Activated T-cell treated with anti-CD3 and anti-CD28 coated beads, Interleukin-2, amount 50 U/mL, for 1 hour (primary cell): ENCODE data around the gene UBE2C.

Source experiments
- DNase-seq: peaks from one replicate; pipeline ENCODE4 v3.0.0-alpha.2; 2020

The UBE2C gene

DNA sequence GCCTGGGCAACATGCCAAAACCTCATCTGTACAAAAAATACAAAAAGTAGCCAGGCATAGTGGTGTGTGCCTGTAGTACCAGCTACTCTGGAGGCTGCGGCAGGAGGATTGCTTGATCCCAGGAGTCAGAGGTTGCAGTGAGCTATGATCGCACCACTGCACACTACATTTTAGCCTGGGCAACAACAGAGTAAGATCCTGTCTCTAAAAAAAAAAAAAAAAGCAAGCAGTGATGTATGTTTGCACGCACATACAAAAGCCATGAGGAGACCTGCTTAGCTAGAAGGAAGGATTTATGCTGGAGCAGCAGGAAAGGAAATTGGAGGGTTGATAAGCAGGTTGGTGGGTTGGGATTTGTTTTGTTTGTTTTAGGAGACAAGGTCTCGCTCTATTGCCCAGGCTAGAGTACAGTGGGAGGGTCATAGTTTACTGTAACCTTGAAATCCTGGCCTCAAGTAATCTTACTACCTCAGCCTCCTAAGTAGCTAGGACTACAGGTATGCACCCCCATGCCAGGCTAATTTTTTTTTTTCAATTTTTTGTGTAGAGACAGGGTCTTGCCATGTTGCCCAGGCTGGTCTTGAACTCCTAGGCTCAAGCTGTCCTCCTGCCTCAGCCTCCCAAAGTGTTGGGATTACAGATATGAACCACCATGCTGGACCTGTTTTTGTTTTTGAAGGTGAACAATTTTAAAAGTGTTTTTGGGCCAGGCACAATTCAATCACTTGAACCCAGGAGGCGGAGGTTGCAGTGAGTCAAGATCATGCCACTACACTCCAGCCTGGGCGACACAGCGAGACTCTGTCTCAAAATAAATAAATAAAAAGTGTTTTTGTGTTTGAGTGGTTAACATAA lies 49.0 kb downstream of the UBE2C start:
- DNase-seq: no peak

- DNase-seq: no peak
These were observed 51.4 kb downstream of the UBE2C start for GRCh38 chr20:45863543-45864470.

- DNase-seq: no peak
These were observed 54.0 kb downstream of the UBE2C start for GRCh38 chr20:45866454-45866853.
